Ammon's horn (tissue), 1 donor: ENCODE results near the gene RIT2.
A peak's percentile ranks its signal among the peaks of the same experiment; 100 is the strongest.
"Not testable (repeated sequence)": the region's sequence is repeated elsewhere in the genome, so short reads cannot be mapped to it uniquely, and the experiment has no call there.

Source experiments
- DNase-seq: peaks from one replicate; pipeline ENCODE4 v3.0.0-alpha.2; 2016; ENCODE audit warnings: low spot score

The RIT2 gene

DNA sequence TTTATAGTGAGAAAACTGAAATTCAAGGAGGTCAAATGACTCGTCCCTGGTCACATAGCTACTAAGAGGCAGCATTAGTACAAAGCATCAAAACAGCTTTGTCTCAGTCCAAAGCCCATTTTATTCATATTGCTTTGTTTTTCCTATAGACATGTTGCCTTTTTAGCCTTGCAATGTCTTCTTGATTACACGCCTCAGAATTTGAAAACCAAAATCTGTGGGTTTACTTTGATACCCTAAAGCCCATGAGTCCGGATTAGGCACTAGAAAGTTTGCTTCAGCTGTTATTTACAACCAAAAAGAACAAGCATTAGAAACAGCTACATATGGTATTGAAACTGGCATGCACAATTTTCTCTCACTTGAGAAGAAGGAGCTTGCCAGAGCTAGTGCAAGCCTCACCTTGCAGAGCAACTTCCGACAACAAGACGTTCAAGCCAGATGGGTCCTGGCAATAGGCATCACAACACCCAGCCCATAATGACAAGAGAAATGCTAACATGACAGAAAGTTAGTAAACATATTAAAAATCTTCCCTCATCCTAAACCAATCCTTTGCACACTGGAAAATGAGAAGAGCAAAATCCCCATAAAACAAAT, 276.8 kb downstream of the RIT2 start:
- no peak for DNase-seq

DNA sequence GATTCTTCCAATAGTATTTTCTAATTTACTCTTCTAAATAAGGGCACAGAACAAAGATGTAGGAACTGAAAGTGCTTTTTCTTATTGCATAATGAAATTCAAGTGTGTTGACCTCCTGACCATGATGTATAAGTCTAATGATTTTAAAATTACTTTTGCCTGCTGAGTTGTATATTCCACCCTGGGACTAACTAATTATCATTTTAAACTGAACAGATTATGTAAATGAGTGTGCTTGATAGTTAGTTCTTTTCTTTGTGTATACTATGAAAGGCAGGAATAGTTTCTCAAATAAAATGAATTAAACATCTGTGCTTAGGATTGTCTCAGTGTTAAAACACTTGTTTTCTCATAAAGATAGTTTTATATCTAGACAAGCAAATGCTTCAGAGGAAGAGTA, 284.5 kb downstream of the RIT2 start:
- no peak for DNase-seq

- DNase-seq, result no peak
Measured at GRCh38 chr18:42828881-42829280, 286.6 kb downstream of the RIT2 start.

- DNase-seq, result no peak
Measured at GRCh38 chr18:42824178-42824577, 291.3 kb downstream of the RIT2 start.

DNA sequence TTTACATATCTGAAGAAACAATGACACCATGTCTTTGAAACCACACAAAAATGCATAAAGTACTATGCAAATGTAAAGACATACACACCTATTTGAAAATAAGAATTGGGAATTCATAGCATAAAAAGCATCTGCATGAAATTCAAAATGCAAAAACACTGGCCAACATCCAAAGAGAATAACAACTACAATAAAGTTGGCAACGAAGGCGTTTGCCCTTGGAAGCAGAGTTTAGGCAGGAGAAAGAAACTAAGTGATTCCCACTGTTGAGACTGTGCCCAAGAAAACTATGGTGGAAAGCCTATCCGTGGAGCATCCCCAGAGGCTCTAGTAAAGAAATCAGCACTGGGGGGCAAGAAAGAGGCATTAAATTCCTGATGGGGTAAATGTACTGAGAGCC, 292.8 kb downstream of the RIT2 start:
- no peak for DNase-seq

GRCh38 chr18:42821492-42821891, 294.0 kb downstream of the RIT2 start:
- no peak for DNase-seq

DNA sequence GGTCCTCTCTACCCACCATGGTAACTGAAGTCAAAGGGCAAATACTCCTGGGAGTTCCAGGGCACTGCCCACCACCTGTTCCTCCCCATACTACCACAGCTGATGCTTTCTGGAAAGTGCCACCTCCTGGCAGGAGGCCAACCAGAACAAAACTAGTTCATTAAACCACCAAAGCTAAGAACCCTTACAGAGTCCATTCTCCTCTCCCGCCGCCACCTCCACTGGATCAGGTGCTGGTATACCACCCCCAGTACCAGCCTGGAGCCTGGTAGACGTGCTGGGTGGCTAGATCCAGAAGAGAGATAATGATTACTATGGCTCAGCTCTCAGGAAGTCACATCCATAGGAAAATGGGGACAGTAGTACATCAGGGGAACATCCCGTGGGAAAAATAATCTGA, 300.9 kb downstream of the RIT2 start:
- no peak for DNase-seq

- peak; percentile 12 for DNase-seq
Measured at GRCh38 chr18:42814184-42814583, 301.3 kb downstream of the RIT2 start.

GRCh38 chr18:42813570-42813969, 301.9 kb downstream of the RIT2 start:
- peak; percentile 28 for DNase-seq

DNA sequence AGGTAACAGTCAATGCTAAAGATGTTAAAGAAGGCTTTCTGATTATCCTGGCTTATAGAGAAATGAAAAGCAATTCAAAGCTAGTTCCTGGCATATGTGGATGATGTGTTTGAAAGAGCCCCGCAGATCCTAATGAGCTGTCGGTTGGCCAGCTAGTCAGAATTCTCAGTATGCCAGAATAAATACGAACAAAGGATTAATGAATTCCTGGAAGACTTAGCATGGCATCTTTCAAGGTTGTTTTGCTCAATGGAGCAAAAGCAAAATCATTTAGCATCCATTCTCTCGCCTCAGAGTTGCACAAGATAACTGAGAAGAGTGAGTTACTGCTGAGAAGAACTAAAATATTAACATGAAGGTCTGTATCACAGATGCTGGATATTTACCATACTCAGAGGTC, 307.6 kb downstream of the RIT2 start:
- DNase-seq, result peak; percentile 12

DNA sequence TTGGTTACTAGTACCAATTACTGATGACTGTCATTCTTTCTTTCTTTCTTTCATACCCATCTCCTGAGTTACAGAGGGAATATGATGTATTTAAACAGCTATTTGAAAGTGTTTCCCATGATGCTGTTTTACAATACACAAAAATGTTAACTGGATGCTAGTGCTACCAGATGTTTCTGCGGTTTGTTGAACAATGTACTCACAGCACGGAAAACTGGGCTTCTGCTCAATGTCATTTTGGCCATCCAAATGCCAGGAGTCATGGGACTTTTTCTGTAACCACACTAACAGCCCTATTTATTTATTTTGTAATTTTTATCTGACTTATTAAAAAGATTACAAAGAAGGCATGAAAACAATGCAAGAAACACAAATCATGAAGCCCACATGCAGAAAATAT, 313.8 kb downstream of the RIT2 start:
- DNase-seq, result no peak

- DNase-seq, result no peak
Measured at GRCh38 chr18:42798606-42799170, 316.8 kb downstream of the RIT2 start.

GRCh38 chr18:42795213-42795789, 320.2 kb downstream of the RIT2 start:
- DNase-seq, result not testable (repeated sequence)

DNA sequence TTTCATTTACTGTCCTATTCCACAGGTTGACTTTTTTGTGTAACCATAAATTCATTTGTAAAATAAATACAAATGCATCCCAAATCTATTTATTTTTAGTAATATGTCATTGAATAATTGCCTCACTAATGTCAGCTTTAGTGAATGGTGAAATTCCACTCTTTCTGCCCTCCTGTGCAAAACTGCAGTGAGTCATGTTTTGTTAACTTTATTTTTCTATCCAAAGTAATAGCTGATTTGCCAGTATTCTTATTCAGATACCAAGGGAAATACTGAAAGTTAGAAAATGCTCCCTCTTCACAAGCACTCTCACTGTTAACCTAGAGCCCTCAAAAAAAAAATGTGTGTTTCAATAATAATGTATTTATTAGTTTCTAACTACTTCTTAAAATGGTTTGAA, 322.8 kb downstream of the RIT2 start:
- no peak for DNase-seq

DNA sequence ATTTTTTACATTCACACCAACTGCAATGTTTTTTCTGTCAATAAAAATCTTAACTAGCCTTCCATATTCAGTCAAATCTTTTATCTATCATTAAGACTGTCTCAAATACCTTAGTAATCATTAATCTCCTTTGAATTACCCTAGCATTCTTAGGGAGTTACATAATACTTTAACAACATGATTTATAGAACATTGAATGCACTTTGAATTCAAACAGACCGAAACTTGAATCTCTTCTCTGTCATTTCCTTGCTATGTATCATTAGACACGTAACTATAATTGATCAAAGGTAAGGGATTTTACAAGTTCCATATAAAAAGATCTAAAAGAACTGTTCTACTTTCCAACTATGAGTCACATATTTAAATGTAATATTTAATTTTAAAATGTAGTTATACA, 330.9 kb downstream of the RIT2 start:
- no peak for DNase-seq

- no peak for DNase-seq
Measured at GRCh38 chr18:42782929-42783328, 332.6 kb downstream of the RIT2 start.

GRCh38 chr18:42781298-42781815, 334.1 kb downstream of the RIT2 start:
- DNase-seq, result no peak

GRCh38 chr18:42780171-42780570, 335.3 kb downstream of the RIT2 start:
- no peak for DNase-seq

DNA sequence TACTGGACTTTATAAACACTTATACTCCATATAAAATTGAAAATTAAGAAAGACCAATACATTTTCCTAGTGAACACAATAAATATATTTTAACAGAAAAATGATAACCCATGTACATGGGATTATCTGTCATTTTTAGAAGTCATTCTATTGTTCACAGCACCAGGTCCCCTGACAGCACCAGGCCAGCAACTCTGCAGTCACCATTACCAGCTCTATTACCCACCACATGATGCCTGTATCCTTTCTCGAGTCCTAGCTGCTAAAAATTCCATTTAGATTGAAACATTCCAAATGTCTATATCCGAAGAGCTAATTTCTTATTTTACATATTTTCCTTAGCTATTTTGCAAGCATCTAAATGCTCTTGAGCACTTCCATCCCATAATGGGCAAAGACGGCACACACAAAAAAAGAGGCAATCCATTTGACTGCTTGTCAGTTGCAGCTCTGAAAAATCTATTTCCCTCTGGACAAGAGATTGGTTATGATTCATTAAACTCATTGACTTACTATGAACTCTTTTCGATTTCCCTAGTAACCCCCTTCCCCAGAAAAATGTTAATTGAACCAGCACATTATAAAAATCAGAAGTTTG, 336.9 kb downstream of the RIT2 start:
- DNase-seq, result no peak

- no peak for DNase-seq
Measured at GRCh38 chr18:42778024-42778423, 337.5 kb downstream of the RIT2 start.

- DNase-seq, result no peak
Measured at GRCh38 chr18:42773870-42774269, 341.6 kb downstream of the RIT2 start.

DNA sequence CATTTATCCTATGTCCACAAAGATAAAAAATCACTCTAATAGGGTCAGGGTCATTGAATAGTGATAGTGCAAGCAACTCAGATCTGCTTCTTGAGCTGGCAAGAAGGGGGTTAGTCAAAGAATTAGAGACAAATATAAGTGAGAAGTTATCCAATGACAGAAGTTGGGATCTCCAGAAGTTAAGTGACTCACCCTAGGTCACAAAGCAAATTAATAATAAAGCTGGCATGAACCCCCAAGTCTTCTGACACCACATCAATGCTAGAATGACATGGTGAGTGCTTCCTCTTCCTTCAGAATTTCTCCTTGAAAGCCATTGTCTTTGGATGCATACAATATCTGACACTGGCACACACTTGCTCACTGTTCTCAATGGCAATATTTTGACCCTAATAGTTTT, 343.5 kb downstream of the RIT2 start:
- no peak for DNase-seq

- no peak for DNase-seq
Measured at GRCh38 chr18:42765302-42765701, 350.2 kb downstream of the RIT2 start.
